Neural cell (in vitro differentiated cells): ENCODE measurements around the gene NANOS3. TPM values are rescaled to one million over a fixed set of nuclear protein-coding genes. Genes with fewer than 3 reads are reported as not detected.

Source experiments
- H2AFZ ChIP-seq: fragments of 200-600, 300-800 bp; sonication (generic), shearing (Covaris generic); 2 replicates; pipeline ENCODE4 v1.6.0; 2014; ENCODE audit warnings: low read depth, mild to moderate bottlenecking, antibody characterized with exemption, low read length, moderate library complexity
- H3F3A ChIP-seq: fragments of 200-600 bp; shearing (Covaris generic); 2 replicates; pipeline ENCODE4 v1.6.1; 2016; ENCODE audit warnings: mild to moderate bottlenecking, moderate library complexity, mixed read lengths, antibody characterized with exemption, low read length; ENCODE audit not compliant: insufficient read depth, poor library complexity, severe bottlenecking
- H3K27ac ChIP-seq: fragments of 200-600, 300-800 bp; sonication (generic), shearing (Covaris generic); 2 replicates; pipeline ENCODE4 v1.5.1; 2014; ENCODE audit warnings: mild to moderate bottlenecking, low read length, moderate library complexity
- H3K27me3 ChIP-seq: fragments of 300-800, 200-600 bp; sonication (generic), shearing (Covaris generic); 2 replicates; pipeline ENCODE4 v1.6.0; 2014; ENCODE audit warnings: mild to moderate bottlenecking, low read depth, low read length, moderate library complexity; ENCODE audit not compliant: insufficient read depth
- H3K36me3 ChIP-seq: fragments of 300-800, 200-600 bp; sonication (generic), shearing (Covaris generic); 2 replicates; pipeline ENCODE4 v1.5.1; 2014; ENCODE audit warnings: mild to moderate bottlenecking, antibody characterized with exemption, low read length, moderate library complexity; ENCODE audit not compliant: insufficient read depth
- H3K4me2 ChIP-seq: fragments of 300-800, 200-600 bp; sonication (generic), shearing (Covaris generic); 2 replicates; pipeline ENCODE4 v1.6.0; 2014; ENCODE audit warnings: mild to moderate bottlenecking, low read length
- H3K4me3 ChIP-seq: fragments of 300-800, 200-600 bp; sonication (generic), shearing (Covaris generic); 2 replicates; pipeline ENCODE4 v1.5.1; 2014; ENCODE audit warnings: mild to moderate bottlenecking, low read length, moderate library complexity
- H3K79me2 ChIP-seq: fragments of 200-600 bp; shearing (Covaris generic); replicated peaks from 2 replicates; pipeline ENCODE4 v1.6.0; 2014; ENCODE audit warnings: mild to moderate bottlenecking, low read length, moderate library complexity; ENCODE audit not compliant: insufficient read depth
- H3K9ac ChIP-seq: fragments of 300-800, 200-600 bp; sonication (generic), shearing (Covaris generic); 2 replicates; pipeline ENCODE4 v1.6.1; 2016; ENCODE audit warnings: mild to moderate bottlenecking, low read length, mixed read lengths
- H3K9me2 ChIP-seq: fragments of 200-600 bp; shearing (Covaris generic); 2 replicates; pipeline ENCODE4 v1.6.1; 2016; ENCODE audit warnings: mild to moderate bottlenecking, low read length, mixed read lengths; ENCODE audit not compliant: insufficient read depth
- H3K9me3 ChIP-seq: fragments of 200-600, 300-800 bp; sonication (generic), shearing (Covaris generic); 2 replicates; pipeline ENCODE4 v1.6.1; 2016; ENCODE audit warnings: mild to moderate bottlenecking, mixed run types, low read length, moderate library complexity, mixed read lengths
- H4K20me1 ChIP-seq: fragments of 200-600 bp; shearing (Covaris generic); 2 replicates; pipeline ENCODE4 v1.6.1; 2016; ENCODE audit warnings: mild to moderate bottlenecking, mixed run types; ENCODE audit not compliant: insufficient read depth
- CTCF ChIP-seq: fragments of 450-650 bp; IDR thresholded peaks from 2 replicates; pipeline ENCODE4 v1.5.1; 2014; ENCODE audit warnings: antibody characterized with exemption, mild to moderate bottlenecking, moderate library complexity; ENCODE audit not compliant: poor library complexity, severe bottlenecking
- EP300 ChIP-seq: fragments of 450-650 bp; conservative IDR thresholded peaks from 2 replicates; pipeline ENCODE4 v1.6.1; 2014; ENCODE audit warnings: antibody characterized with exemption, mild to moderate bottlenecking, moderate library complexity; ENCODE audit not compliant: poor library complexity, severe bottlenecking
- EZH2 ChIP-seq: fragments of 200-600, 300-800 bp; shearing (Covaris generic), sonication (generic); IDR thresholded peaks from 2 replicates; pipeline ENCODE4 v1.6.1; 2014; ENCODE audit warnings: antibody characterized with exemption, low read length, borderline replicate concordance, mild to moderate bottlenecking; ENCODE audit not compliant: insufficient read depth, poor library complexity, severe bottlenecking
- MXI1 ChIP-seq: fragments of 450-650 bp; conservative IDR thresholded peaks from 2 replicates; pipeline ENCODE4 v1.6.1; 2014; ENCODE audit warnings: antibody characterized with exemption, mild to moderate bottlenecking; ENCODE audit not compliant: poor library complexity, severe bottlenecking
- POLR2AphosphoS5 ChIP-seq: IDR thresholded peaks from 2 replicates; pipeline ENCODE4 v1.6.1; 2012
- RAD21 ChIP-seq: fragments of 450-650 bp; conservative IDR thresholded peaks from 2 replicates; pipeline ENCODE4 v1.6.1; 2014; ENCODE audit warnings: antibody characterized with exemption, mild to moderate bottlenecking, moderate library complexity
- REST ChIP-seq: IDR thresholded peaks from 2 replicates; pipeline ENCODE4 v1.6.1; 2012; ENCODE audit warnings: borderline replicate concordance
- SMC3 ChIP-seq: fragments of 450-650 bp; conservative IDR thresholded peaks from 2 replicates; pipeline ENCODE4 v1.6.1; 2014; ENCODE audit warnings: antibody characterized with exemption, mild to moderate bottlenecking, moderate library complexity; ENCODE audit not compliant: poor library complexity
- TAF1 ChIP-seq: IDR thresholded peaks from 2 replicates; pipeline ENCODE4 v1.6.1; 2012; ENCODE audit warnings: low read depth
- polyA plus RNA-seq: library from polyadenylated mRNA; depleted of rRNA; stranded (reverse); fragments of >200 nt; gene quantifications from 2 replicates; pipeline ENCODE4 v1.2.3, GENCODE V29; 2014

NANOS3 gene
- polyA plus RNA-seq, 1 donor from 2014 or later, result 3.2 TPM

- Histone ChIP-seq H3K9ac (no peak overlapping the region), H2AFZ (no peak overlapping the region), H3K36me3 (no peaks in the 10 kb centered on the region), H3K4me2 (no peak overlapping the region), H3F3A (no peaks in the 10 kb centered on the region), H3K79me2 (no peaks in the 10 kb centered on the region), H3K27me3 (no peaks in the 10 kb centered on the region), H3K9me2 (no peaks in the 10 kb centered on the region), H3K4me3 (no peak overlapping the region), H3K27ac (no peak overlapping the region), H3K9me3 (no peaks in the 10 kb centered on the region), H4K20me1 (no peaks in the 10 kb centered on the region)
- no peak for TF ChIP-seq SMC3
- no peak for TF ChIP-seq RAD21
- no peak for TF ChIP-seq EZH2
- no peak for TF ChIP-seq REST
- TF ChIP-seq CTCF, result no peak
- TF ChIP-seq MXI1, result no peak
- no peak for TF ChIP-seq POLR2AphosphoS5
- TF ChIP-seq EP300, result no peak
Measured at GRCh38 chr19:13831537-13832467, 45.1 kb upstream of the NANOS3 start.

- H3K79me2 ChIP-seq, result no peaks in the 10 kb centered on the region
- H3K27me3 ChIP-seq, result no peaks in the 10 kb centered on the region
- H3K9me2 ChIP-seq, result no peaks in the 10 kb centered on the region
- no peaks in the 10 kb centered on the region for H3K9me3 ChIP-seq
- H3K4me3 ChIP-seq, result peak overlapping the region; percentile 66
- no peaks in the 10 kb centered on the region for H4K20me1 ChIP-seq
- H3F3A ChIP-seq, result no peaks in the 10 kb centered on the region
- TF ChIP-seq MXI1, result no peak
- no peak for TF ChIP-seq TAF1
- TF ChIP-seq CTCF, result peak; percentile 52
- no peak for TF ChIP-seq SMC3
- TF ChIP-seq POLR2AphosphoS5, result peak; percentile 20
- TF ChIP-seq EP300, result no peak
- TF ChIP-seq REST, result no peak
- H3K4me2 ChIP-seq, result no peak overlapping the region
- H3K36me3 ChIP-seq, result no peaks in the 10 kb centered on the region
- peak overlapping the region; percentile 36 for H3K9ac ChIP-seq
- peak overlapping the region; percentile 8 for H2AFZ ChIP-seq
- no peak overlapping the region for H3K27ac ChIP-seq
Measured at GRCh38 chr19:13833330-13834243, 43.3 kb upstream of the NANOS3 start.
